Neural crest cell (in vitro differentiated cells): ENCODE results near the gene NUDT14. TPM values are rescaled to one million over a fixed set of nuclear protein-coding genes. Genes with fewer than 3 reads are reported as not detected.

Experiments
- DNase-seq: peaks from one replicate; pipeline ENCODE4 v3.0.0; 2021; ENCODE audit warnings: low read depth, mixed read lengths, low spot score
- H3K27ac Mint-ChIP-seq: one replicate; pipeline ENCODE4 v1.8.0; 2021; ENCODE audit warnings: mild to moderate bottlenecking, mixed read lengths; ENCODE audit not compliant: unreplicated experiment
- H3K27me3 Mint-ChIP-seq: 2 replicates; pipeline ENCODE4 v1.8.0; 2021; ENCODE audit warnings: low read depth, mild to moderate bottlenecking, mixed read lengths
- H3K36me3 Mint-ChIP-seq: 2 replicates; pipeline ENCODE4 v1.8.0; 2021; ENCODE audit warnings: low read depth, mild to moderate bottlenecking, mixed read lengths
- H3K4me1 Mint-ChIP-seq: 2 replicates; pipeline ENCODE4 v1.8.0; 2021; ENCODE audit warnings: mixed read lengths
- H3K4me3 Mint-ChIP-seq: one replicate; pipeline ENCODE4 v1.8.0; 2021; ENCODE audit warnings: mild to moderate bottlenecking, mixed read lengths
- H3K9me3 Mint-ChIP-seq: 2 replicates; pipeline ENCODE4 v1.8.0; 2021; ENCODE audit warnings: mixed read lengths
- total RNA-seq: library from RNA; stranded (reverse); gene quantifications from 2 replicates; pipeline ENCODE4 v1.2.1, GENCODE V29; 2021
- TF ChIP-seq, protein P1 (sequence below): fragments of 200-600 bp; sonication (generic); conservative IDR thresholded peaks from 2 replicates; pipeline ENCODE4 v1.5.0; 2021; ENCODE audit warnings: antibody characterized with exemption, mild to moderate bottlenecking

The NUDT14 gene
- total RNA-seq, 1 donor from 2014 or later: 25.6 TPM

DNA sequence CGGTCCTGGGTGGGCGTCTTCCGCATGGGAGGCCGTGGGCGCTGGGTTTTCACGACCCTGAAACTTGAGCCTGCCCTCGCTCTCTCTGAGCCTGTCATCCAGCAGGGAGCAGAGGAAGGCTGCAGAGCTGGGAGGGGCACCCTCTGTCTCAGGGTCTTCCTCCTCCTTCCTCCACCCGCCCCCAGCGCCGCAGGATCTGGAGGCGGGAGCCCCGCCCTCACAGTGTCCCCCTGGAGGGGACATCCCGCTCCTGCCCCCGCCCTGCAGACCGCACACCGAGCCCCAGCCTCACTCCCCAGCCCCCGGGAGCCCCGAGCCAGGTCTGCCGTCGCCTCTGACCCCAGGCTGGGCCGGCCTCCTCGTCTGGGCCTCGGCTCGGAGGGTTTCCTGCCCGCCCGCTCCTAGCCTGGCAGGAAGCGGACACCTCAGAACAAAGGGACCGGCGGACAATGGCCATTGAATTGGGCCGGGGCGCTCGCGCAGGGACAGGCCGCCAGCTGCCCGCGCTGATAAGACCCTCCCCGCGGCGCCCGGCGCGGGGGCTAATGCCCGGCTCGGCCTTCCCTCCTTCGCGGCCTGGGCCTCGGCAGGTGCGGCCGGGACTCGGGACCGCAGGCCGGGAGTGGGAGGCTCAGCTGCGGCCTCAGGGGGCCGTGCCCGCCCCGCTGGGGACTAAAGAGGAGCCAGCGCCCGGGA lies 15.3 kb upstream of the NUDT14 start:
- DNase-seq: peak; percentile 63
- peaks cover 32% of the 10 kb centered on the region for H3K27me3 Mint-ChIP-seq
- H3K4me1 Mint-ChIP-seq: peaks cover 24% of the 10 kb centered on the region
- peak overlapping the region; percentile 31 for H3K4me3 Mint-ChIP-seq
- H3K27ac Mint-ChIP-seq: no peak overlapping the region
- no peaks in the 10 kb centered on the region for H3K9me3 Mint-ChIP-seq
- H3K36me3 Mint-ChIP-seq: no peaks in the 10 kb centered on the region
- TF ChIP-seq, protein P1, sequence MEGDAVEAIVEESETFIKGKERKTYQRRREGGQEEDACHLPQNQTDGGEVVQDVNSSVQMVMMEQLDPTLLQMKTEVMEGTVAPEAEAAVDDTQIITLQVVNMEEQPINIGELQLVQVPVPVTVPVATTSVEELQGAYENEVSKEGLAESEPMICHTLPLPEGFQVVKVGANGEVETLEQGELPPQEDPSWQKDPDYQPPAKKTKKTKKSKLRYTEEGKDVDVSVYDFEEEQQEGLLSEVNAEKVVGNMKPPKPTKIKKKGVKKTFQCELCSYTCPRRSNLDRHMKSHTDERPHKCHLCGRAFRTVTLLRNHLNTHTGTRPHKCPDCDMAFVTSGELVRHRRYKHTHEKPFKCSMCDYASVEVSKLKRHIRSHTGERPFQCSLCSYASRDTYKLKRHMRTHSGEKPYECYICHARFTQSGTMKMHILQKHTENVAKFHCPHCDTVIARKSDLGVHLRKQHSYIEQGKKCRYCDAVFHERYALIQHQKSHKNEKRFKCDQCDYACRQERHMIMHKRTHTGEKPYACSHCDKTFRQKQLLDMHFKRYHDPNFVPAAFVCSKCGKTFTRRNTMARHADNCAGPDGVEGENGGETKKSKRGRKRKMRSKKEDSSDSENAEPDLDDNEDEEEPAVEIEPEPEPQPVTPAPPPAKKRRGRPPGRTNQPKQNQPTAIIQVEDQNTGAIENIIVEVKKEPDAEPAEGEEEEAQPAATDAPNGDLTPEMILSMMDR: no peak

DNA sequence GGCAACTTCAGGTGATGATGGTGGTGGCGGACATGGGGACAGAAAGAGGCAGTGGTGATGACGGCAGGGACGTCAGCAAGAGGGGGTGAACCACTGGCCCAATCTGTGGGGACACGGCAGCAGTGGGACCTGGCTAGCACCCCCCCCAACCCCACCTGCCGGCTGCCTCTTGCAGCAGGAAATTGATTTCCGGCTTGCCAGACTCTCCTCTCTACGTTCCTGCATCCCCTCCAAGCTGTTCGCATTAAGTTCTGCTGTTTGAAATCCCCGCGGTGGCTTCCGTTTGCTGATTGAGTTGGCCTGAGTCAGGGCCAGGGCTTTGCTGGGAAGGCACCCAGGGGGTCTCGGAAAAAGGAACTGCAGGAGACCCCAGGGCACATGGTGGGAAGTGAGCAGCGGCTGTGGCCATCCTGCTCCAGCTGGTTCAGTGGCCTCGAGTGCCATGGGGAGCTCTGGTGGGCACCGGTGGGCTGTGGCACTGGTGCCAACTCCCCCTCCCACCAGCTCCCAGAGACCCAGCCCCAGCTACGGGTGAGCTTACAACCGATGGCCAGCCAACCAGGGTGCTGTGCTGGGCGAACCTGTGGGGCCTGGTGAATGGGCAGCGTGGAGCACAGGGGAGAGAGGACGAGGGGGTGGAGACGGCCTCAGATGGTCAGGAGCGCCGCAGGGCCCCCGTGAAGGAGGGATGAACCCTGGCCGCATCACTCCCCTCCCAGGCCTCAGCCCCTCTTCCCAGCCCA lies 14.6 kb upstream of the NUDT14 start:
- Mint-ChIP-seq H3K9me3 (no peaks in the 10 kb centered on the region), H3K27me3 (peaks cover 30% of the 10 kb centered on the region), H3K4me1 (peaks cover 24% of the 10 kb centered on the region), H3K27ac (no peak overlapping the region), H3K36me3 (no peaks in the 10 kb centered on the region), H3K4me3 (peak overlapping the region; percentile 19)
- DNase-seq: no peak
- TF ChIP-seq, protein P1: no peak

DNA sequence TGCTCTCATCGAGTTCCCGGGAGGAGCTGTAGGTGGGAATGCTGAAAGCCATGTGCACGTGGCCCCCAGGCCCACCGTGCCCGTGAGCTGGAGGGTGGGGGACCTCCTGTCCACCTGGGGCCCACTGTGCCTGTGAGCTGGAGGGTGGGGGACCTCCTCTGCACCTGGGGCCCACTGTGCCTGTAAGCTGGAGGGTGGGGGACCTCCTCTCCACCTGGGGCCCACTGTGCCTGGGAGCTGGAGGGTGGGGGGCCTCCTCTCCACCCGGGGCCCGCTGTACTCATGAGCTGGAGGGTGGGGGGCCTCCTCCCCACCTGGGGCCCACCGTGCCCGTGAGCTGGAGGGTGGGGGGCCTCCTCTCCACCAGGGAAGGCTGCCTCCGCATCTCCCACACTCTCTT lies 13.9 kb upstream of the NUDT14 start:
- Mint-ChIP-seq H3K4me3 (no peak overlapping the region), H3K9me3 (no peaks in the 10 kb centered on the region), H3K27ac (no peak overlapping the region), H3K36me3 (no peaks in the 10 kb centered on the region), H3K4me1 (peaks cover 24% of the 10 kb centered on the region), H3K27me3 (peaks cover 24% of the 10 kb centered on the region)
- DNase-seq: no peak
- TF ChIP-seq, protein P1: no peak

DNA sequence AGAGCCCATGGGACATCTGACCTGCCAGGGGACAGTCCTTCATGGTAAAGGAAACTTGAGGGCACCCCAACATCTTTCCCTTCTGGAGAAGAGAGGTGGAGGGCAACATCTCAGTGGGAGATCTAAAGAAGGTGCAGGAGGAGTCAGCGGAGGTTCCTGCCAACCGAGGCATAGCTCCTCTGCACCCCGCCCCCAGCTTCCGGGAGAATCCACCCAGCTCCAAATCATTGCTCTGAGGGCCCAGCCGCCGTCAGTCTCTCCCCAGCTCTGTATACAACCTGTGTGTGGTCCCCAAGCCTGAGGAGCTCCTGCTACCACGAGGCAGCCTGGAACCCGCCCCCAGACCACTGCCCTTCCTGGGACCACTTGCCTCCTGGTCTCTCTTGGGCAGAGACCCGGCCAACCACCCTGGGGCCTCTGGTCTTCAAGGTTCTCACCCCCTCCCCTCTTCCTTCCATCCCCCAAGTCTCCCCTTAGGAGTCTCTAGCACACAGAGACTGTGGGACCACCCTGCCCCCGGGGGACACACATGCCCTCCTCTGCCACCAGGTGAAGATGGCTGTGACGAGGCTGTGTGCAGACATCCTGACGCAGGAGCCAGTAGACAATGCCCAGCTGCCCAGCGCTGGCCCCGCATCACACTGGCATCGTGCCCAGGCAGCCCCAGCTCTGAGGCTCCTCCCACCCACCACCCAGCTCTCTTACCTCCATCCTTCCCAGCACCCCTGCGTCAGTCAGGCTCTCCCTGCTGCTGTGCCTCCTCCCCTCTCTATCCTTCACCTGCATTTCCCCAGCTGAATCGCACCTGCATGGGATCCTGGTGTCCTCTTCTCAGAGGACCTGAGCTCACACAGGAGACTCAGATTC lies 13.0 kb upstream of the NUDT14 start:
- Mint-ChIP-seq H3K4me1 (peaks cover 24% of the 10 kb centered on the region), H3K27me3 (peaks cover 25% of the 10 kb centered on the region), H3K27ac (peak overlapping the region; percentile 48), H3K4me3 (no peak overlapping the region), H3K9me3 (no peaks in the 10 kb centered on the region), H3K36me3 (no peaks in the 10 kb centered on the region)
- DNase-seq: no peak
- TF ChIP-seq, protein P1: no peak

DNA sequence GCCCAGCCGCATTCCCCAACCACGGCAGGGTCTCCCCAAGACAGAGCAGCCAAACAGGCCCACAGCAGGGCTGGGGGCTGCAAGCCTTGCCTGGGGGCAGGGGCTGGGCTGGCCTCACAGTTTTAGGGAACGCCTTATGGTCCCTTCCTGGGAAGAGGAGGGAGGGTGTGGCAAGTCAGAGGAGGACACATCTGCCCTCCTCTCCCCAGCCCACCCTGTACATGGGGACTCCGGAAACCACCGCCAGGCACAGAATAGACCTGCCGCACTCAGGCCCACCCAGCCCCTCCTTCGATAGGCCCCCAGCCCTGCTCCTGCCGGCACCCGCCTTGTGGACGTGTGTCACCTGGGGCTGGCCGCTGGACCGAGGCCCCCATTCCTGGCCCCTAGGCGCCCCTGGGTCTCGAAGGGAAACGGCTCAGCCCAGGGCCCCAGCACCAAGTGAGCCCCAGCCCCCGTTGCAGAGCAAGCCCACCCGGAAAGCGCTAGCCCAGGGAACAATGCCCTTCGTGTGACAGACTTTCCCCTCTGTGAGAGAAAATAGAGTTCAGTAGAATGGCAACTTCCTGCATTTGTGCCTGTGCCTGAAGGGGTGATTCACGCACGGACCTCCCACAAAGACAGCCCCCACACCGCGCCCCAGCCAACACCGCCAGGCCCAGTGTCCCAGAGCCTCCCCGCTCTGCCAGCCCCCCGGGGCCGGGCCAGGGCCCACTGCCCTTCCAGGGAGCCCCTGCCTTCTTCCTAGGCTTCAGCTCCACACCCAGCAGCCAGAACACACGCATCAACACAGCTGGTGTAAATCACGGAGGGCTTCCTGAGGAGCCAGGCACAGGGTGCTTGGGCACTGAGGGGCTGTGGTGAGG lies 12.0 kb upstream of the NUDT14 start:
- H3K27me3 Mint-ChIP-seq: peaks cover 20% of the 10 kb centered on the region
- peaks cover 2% of the 10 kb centered on the region for H3K9me3 Mint-ChIP-seq
- no peaks in the 10 kb centered on the region for H3K36me3 Mint-ChIP-seq
- H3K4me1 Mint-ChIP-seq: peaks cover 20% of the 10 kb centered on the region
- peak overlapping the region; percentile 27 for H3K4me3 Mint-ChIP-seq
- H3K27ac Mint-ChIP-seq: no peak overlapping the region
- DNase-seq: no peak
- TF ChIP-seq, protein P1: no peak
